ENCODE results near the gene CTNNBIP1.

GRCh38 chr1:9929431-9930385 is 19.6 kb upstream of the CTNNBIP1 start:
- TF ChIP-seq POLR2A (IDR thresholded peaks at IDR 0.05; ENCODE audit: low read depth) (no peak), POLR2AphosphoS5 (IDR thresholded peaks at IDR 0.05) (no peak)

Measured in esophagus muscularis mucosa (tissue), 2 donors.